HepG2 (cell line): ENCODE data around the gene CFAP70. TPM values are rescaled to one million over a fixed set of nuclear protein-coding genes. Genes with fewer than 3 reads are reported as not detected.

ENCODE experiments used
- AHR ChIP-seq: IDR thresholded peaks from 2 replicates; pipeline ENCODE4 v1.6.1; 2018; ENCODE audit warnings: missing genetic modification reagents, missing compliant biosample characterization
- BORCS8-MEF2B ChIP-seq: sonication (generic); formaldehyde crosslinking; IDR thresholded peaks from 2 replicates; pipeline ENCODE4 v1.8.0; 2022; ENCODE audit warnings: mild to moderate bottlenecking, missing genetic modification reagents
- CBFB ChIP-seq: sonication (generic); formaldehyde crosslinking; IDR thresholded peaks from 2 replicates; pipeline ENCODE4 v1.4.0; 2020; ENCODE audit warnings: missing genetic modification reagents
- DRAP1 ChIP-seq: IDR thresholded peaks from 2 replicates; pipeline ENCODE4 v1.6.1; 2016; ENCODE audit warnings: missing genetic modification reagents, missing compliant biosample characterization
- IRF2 ChIP-seq: IDR thresholded peaks from 2 replicates; pipeline ENCODE4 v1.6.1; 2018; ENCODE audit warnings: missing genetic modification reagents, missing compliant biosample characterization
- JUN ChIP-seq: sonication (generic); formaldehyde crosslinking; IDR thresholded peaks from 2 replicates; pipeline ENCODE4 v1.4.0; 2020; ENCODE audit warnings: mild to moderate bottlenecking, missing genetic modification reagents
- KLF9 ChIP-seq: IDR thresholded peaks from 2 replicates; pipeline ENCODE4 v1.6.1; 2016; ENCODE audit warnings: low read depth
- MXD3 ChIP-seq: IDR thresholded peaks from 2 replicates; pipeline ENCODE4 v1.6.1; 2016; ENCODE audit warnings: mild to moderate bottlenecking, missing biosample characterization, missing genetic modification reagents
- MZF1 ChIP-seq: sonication (generic); formaldehyde crosslinking; IDR thresholded peaks from 2 replicates; pipeline ENCODE4 v1.8.1; 2023; ENCODE audit warnings: mild to moderate bottlenecking, missing genetic modification reagents, borderline replicate concordance
- NONO ChIP-seq, 2 experiments: fragments of 450-650 bp in 1 of 2; sonication (generic) in 1 of 2; formaldehyde crosslinking in 1 of 2; IDR thresholded peaks in 1 of 2; conservative IDR thresholded peaks in 1 of 2; 2 replicates each; pipeline versions ENCODE4 v1.6.1 to v1.8.0; 2017 to 2022; ENCODE audit warnings: mild to moderate bottlenecking in 1 of 2, missing genetic modification reagents in 1 of 2, moderate library complexity in 1 of 2
- ONECUT2 ChIP-seq: sonication (generic); formaldehyde crosslinking; IDR thresholded peaks from 2 replicates; pipeline ENCODE4 v1.4.0; 2020; ENCODE audit warnings: missing genetic modification reagents
- PLRG1 ChIP-seq: fragments of 450-650 bp; conservative IDR thresholded peaks from 2 replicates; pipeline ENCODE4 v1.6.1; 2016
- POLR2A ChIP-seq, 2 experiments: IDR thresholded peaks; 2 replicates each; pipeline ENCODE4 v1.6.1; 2011; ENCODE audit warnings: low read depth in 2 of 2, low read length in 2 of 2, mild to moderate bottlenecking in 1 of 2, moderate library complexity in 1 of 2; ENCODE audit not compliant: insufficient read depth in 1 of 2
- RCOR2 ChIP-seq: IDR thresholded peaks from 2 replicates; pipeline ENCODE4 v1.6.1; 2016; ENCODE audit warnings: missing biosample characterization, missing genetic modification reagents
- RFXANK ChIP-seq: IDR thresholded peaks from 2 replicates; pipeline ENCODE4 v1.6.1; 2016
- SATB2 ChIP-seq: sonication (generic); formaldehyde crosslinking; IDR thresholded peaks from 2 replicates; pipeline ENCODE4 v1.5.0; 2020; ENCODE audit warnings: missing genetic modification reagents
- SIX1 ChIP-seq: sonication (generic); formaldehyde crosslinking; IDR thresholded peaks from 2 replicates; pipeline ENCODE4 v1.4.0; 2020; ENCODE audit warnings: missing genetic modification reagents, borderline replicate concordance
- SMC3 ChIP-seq: IDR thresholded peaks from 2 replicates; pipeline ENCODE4 v1.6.1; 2011; ENCODE audit warnings: low read length, improper control_type of control experiment
- TCF7L2 ChIP-seq: IDR thresholded peaks from 2 replicates; pipeline ENCODE4 v1.6.1; 2011; ENCODE audit warnings: mild to moderate bottlenecking, low read depth, low read length, moderate library complexity
- ZBTB49 ChIP-seq: sonication (generic); formaldehyde crosslinking; IDR thresholded peaks from 2 replicates; pipeline ENCODE4 v1.4.0; 2020; ENCODE audit warnings: missing genetic modification reagents, borderline replicate concordance
- ZFP36 ChIP-seq: fragments of 150-350 bp; IDR thresholded peaks from 2 replicates; pipeline ENCODE4 v1.6.1; 2018; ENCODE audit warnings: borderline replicate concordance, low read length, low read depth; ENCODE audit not compliant: partially characterized antibody
- ZFP41 ChIP-seq: sonication (generic); formaldehyde crosslinking; IDR thresholded peaks from 2 replicates; pipeline ENCODE4 v1.4.0; 2020; ENCODE audit warnings: mild to moderate bottlenecking, missing genetic modification reagents, borderline replicate concordance
- ZNF24 ChIP-seq: fragments of 450-650 bp; IDR thresholded peaks from 2 replicates; pipeline ENCODE4 v1.6.1; 2017; ENCODE audit warnings: antibody characterized with exemption, mild to moderate bottlenecking
- ZNF512 ChIP-seq: sonication (generic); formaldehyde crosslinking; IDR thresholded peaks from 2 replicates; pipeline ENCODE4 v1.4.0; 2020; ENCODE audit warnings: mild to moderate bottlenecking, missing genetic modification reagents
- ZNF557 ChIP-seq: sonication (generic); formaldehyde crosslinking; IDR thresholded peaks from 2 replicates; pipeline ENCODE4 v1.4.0; 2020; ENCODE audit warnings: missing genetic modification reagents
- ZSCAN30 ChIP-seq: sonication (generic); formaldehyde crosslinking; IDR thresholded peaks from 2 replicates; pipeline ENCODE4 v1.5.0; 2020; ENCODE audit warnings: mild to moderate bottlenecking, missing genetic modification reagents
- polyA plus RNA-seq, 8 experiments: library from polyadenylated mRNA; depleted of rRNA in 3 of 8; stranded (reverse) in 7 of 8; unstranded in 1 of 8; fragments of >200 nt; fragmentation: Illumina TruSeq in 4 of 8; extraction: Trizol in 4 of 8; gene quantifications; 2 replicates each; pipeline versions ENCODE4 v1.2.1 to v1.2.3, GENCODE V29; 2011 to 2016; ENCODE audit warnings: low read depth in 4 of 8, missing spikeins in 1 of 8, mixed read lengths in 1 of 8; ENCODE audit not compliant: insufficient read depth in 1 of 8
- total RNA-seq, 5 experiments: library from RNA; depleted of rRNA; stranded (reverse); fragments of >200 nt; fragmentation: Illumina TruSeq; extraction: Trizol; gene quantifications; 2 replicates each; pipeline ENCODE4 v1.2.3, GENCODE V29; 2016; ENCODE audit warnings: low read depth in 1 of 5

The CFAP70 gene
- total and polyA plus RNA-seq, 2 of the 13 experiments (the other 11 are each of a cell fraction or from before 2014, with no cell fraction given) = 0.27 to 0.38 TPM

- TF ChIP-seq BORCS8-MEF2B (CRISPR knock-in tag) = 0 out of 2 replicates have a peak, but pooled peaks have one; percentile 34
- no peak for TF ChIP-seq ZNF557
- no peak for TF ChIP-seq RFXANK
- no peak for TF ChIP-seq ZSCAN30 (CRISPR knock-in tag)
- TF ChIP-seq ZNF512 (CRISPR knock-in tag) = no peak
- no peak for TF ChIP-seq SIX1 (CRISPR knock-in tag)
- no peak for TF ChIP-seq ZFP41 (CRISPR knock-in tag)
- TF ChIP-seq KLF9 (CRISPR knock-in tag) = no peak
- 0 out of 2 replicates have a peak, but pooled peaks have one; percentile 39 for TF ChIP-seq MXD3 (CRISPR knock-in tag)
- no peak for TF ChIP-seq ZNF24
- TF ChIP-seq POLR2A (IDR thresholded peaks at IDR 0.05; ENCODE audit: insufficient read depth in 1 of 2, low read depth in 2 of 2, low read length in 2 of 2) = peak; percentile 66 to 74
- no peak for TF ChIP-seq ONECUT2 (CRISPR knock-in tag)
- TF ChIP-seq SMC3 = no peak
- 0 out of 2 replicates have a peak, but pooled peaks have one; percentile 25 for TF ChIP-seq IRF2 (CRISPR knock-in tag)
- TF ChIP-seq DRAP1 (CRISPR knock-in tag) = peak; percentile 76
- no peak for TF ChIP-seq ZFP36
- no peak for TF ChIP-seq MZF1 (CRISPR knock-in tag)
- no peak for TF ChIP-seq ZBTB49 (CRISPR knock-in tag)
- TF ChIP-seq AHR (CRISPR knock-in tag) = no peak
- no peak for TF ChIP-seq PLRG1
- TF ChIP-seq JUN = no peak
- no peak for TF ChIP-seq NONO (IDR thresholded peaks at IDR 0.05)
- TF ChIP-seq NONO (CRISPR knock-in tag; conservative IDR thresholded peaks at IDR 0.05) = peak; percentile 66; the same call in 1 of the 2 replicates
- no peak for TF ChIP-seq TCF7L2
- no peak; the same call in 1 of the 2 replicates for TF ChIP-seq SATB2 (CRISPR knock-in tag)
- TF ChIP-seq RCOR2 (CRISPR knock-in tag) = no peak
- no peak for TF ChIP-seq CBFB (CRISPR knock-in tag)
These were observed at the start of gene CFAP70 (continued) for GRCh38 chr10:73358331-73359279.
